IMR-90 (cell line): ENCODE data around the gene ARFGAP3. TPM values are rescaled to one million over a fixed set of nuclear protein-coding genes. Genes with fewer than 3 reads are reported as not detected.

Source experiments
- ATAC-seq: fragments of 200-7000 bp; cut with Tn5 transposase; 2 replicates; pipeline ENCODE4 v1.9.1; 2020; ENCODE audit warnings: low read depth, mild to moderate bottlenecking, moderate library complexity
- BruUV-seq: library from RNA; stranded (reverse); fragments of 400-500 nt; replicated peaks from 2 replicates; lab custom pipeline; 2021; lab: Mats Ljungman, UMichigan
- CTCF ChIA-PET: fragments of 300-600 bp; formaldehyde crosslinking; extraction: SDS; loops from one replicate; lab custom pipeline; 2021; ENCODE audit warnings: antibody characterized with exemption; lab: Yijun Ruan, JAX
- POLR2A ChIA-PET: fragments of 300-600 bp; sonication (Branson Sonifier 250); formaldehyde crosslinking; loops from one replicate; lab custom pipeline; 2022; ENCODE audit warnings: antibody characterized with exemption; ENCODE audit not compliant: unreplicated experiment; lab: Charles Lee
- DNase-seq: peaks from one replicate; pipeline ENCODE4 v3.0.0; 2013
- H2AFZ ChIP-seq: replicated peaks from 2 replicates; pipeline ENCODE3; 2013; ENCODE audit warnings: low read length, mild to moderate bottlenecking; ENCODE audit not compliant: poor library complexity
- H2AK5ac ChIP-seq: 2 replicates; pipeline ENCODE4 v1.6.1; 2013; ENCODE audit warnings: low read depth, low read length, inconsistent platforms
- H2AK9ac ChIP-seq: replicated peaks from 2 replicates; pipeline ENCODE3; 2013; ENCODE audit warnings: mild to moderate bottlenecking, low read depth, low read length, moderate library complexity; ENCODE audit not compliant: poor library complexity
- H2BK120ac ChIP-seq: 2 replicates; pipeline ENCODE4 v1.6.1; 2013; ENCODE audit warnings: low read depth, low read length, inconsistent platforms
- H2BK15ac ChIP-seq: 3 replicates; pipeline ENCODE4 v1.6.1; 2013; ENCODE audit warnings: low read depth, low read length, inconsistent platforms
- H2BK20ac ChIP-seq: 2 replicates; pipeline ENCODE4 v1.6.1; 2013; ENCODE audit warnings: low read depth, mild to moderate bottlenecking, inconsistent platforms, low read length, moderate library complexity
- H2BK5ac ChIP-seq: 2 replicates; pipeline ENCODE4 v1.6.1; 2013; ENCODE audit warnings: mild to moderate bottlenecking, low read depth, low read length, inconsistent platforms; ENCODE audit not compliant: poor library complexity, severe bottlenecking
- H3K14ac ChIP-seq: replicated peaks from 2 replicates; pipeline ENCODE4 v1.6.1; 2013; ENCODE audit warnings: low read depth, low read length, inconsistent platforms
- H3K18ac ChIP-seq: 2 replicates; pipeline ENCODE4 v1.6.1; 2013; ENCODE audit warnings: low read depth, low read length, control low read depth
- H3K23ac ChIP-seq: 2 replicates; pipeline ENCODE4 v1.6.1; 2013; ENCODE audit warnings: low read depth, low read length, inconsistent platforms
- H3K27ac ChIP-seq: 2 replicates; pipeline ENCODE4 v1.5.1; 2013; ENCODE audit warnings: mild to moderate bottlenecking, control low read depth, low read length; ENCODE audit not compliant: insufficient read depth
- H3K27me3 ChIP-seq: 2 replicates; pipeline ENCODE4 v1.6.1; 2013; ENCODE audit warnings: low read length; ENCODE audit not compliant: control insufficient read depth, insufficient read depth
- H3K36me3 ChIP-seq: 2 replicates; pipeline ENCODE4 v1.6.1; 2013; ENCODE audit warnings: low read length, mixed read lengths; ENCODE audit not compliant: control insufficient read depth, insufficient read depth
- H3K4ac ChIP-seq: 2 replicates; pipeline ENCODE4 v1.6.1; 2013; ENCODE audit warnings: low read depth, low read length, inconsistent platforms
- H3K4me1 ChIP-seq: 2 replicates; pipeline ENCODE4 v1.6.1; 2013; ENCODE audit warnings: low read length, mixed read lengths; ENCODE audit not compliant: control insufficient read depth, insufficient read depth
- H3K4me2 ChIP-seq: 2 replicates; pipeline ENCODE4 v1.6.1; 2013; ENCODE audit warnings: low read depth, mild to moderate bottlenecking, control low read depth, low read length, moderate library complexity
- H3K4me3 ChIP-seq: 2 replicates; pipeline ENCODE4 v1.5.1; 2013; ENCODE audit warnings: low read depth, mild to moderate bottlenecking, control low read depth, low read length, moderate library complexity; ENCODE audit not compliant: insufficient read depth
- H3K56ac ChIP-seq: 2 replicates; pipeline ENCODE4 v1.6.1; 2013; ENCODE audit warnings: low read length, inconsistent platforms; ENCODE audit not compliant: insufficient read depth; ENCODE audit errors: extremely low read depth
- H3K79me1 ChIP-seq, 2 experiments: 2 replicates each; pipeline ENCODE4 v1.6.1; 2013; ENCODE audit warnings: low read length in 2 of 2, inconsistent platforms in 1 of 2, low read depth in 1 of 2
- H3K9ac ChIP-seq: 2 replicates; pipeline ENCODE4 v1.6.1; 2013; ENCODE audit warnings: low read depth, low read length, control low read depth
- H3K9me1 ChIP-seq: 2 replicates; pipeline ENCODE4 v1.6.1; 2013; ENCODE audit warnings: low read length, inconsistent platforms; ENCODE audit not compliant: insufficient read depth
- H3K9me3 ChIP-seq: 2 replicates; pipeline ENCODE4 v1.6.1; 2013; ENCODE audit warnings: low read length; ENCODE audit not compliant: control insufficient read depth, insufficient read depth
- H4K20me1 ChIP-seq: 2 replicates; pipeline ENCODE4 v1.6.1; 2013; ENCODE audit warnings: low read length, inconsistent platforms; ENCODE audit not compliant: insufficient read depth
- H4K5ac ChIP-seq: 2 replicates; pipeline ENCODE4 v1.6.1; 2013; ENCODE audit warnings: mild to moderate bottlenecking, low read depth, low read length, control low read depth
- H4K8ac ChIP-seq, 2 experiments: 2 replicates each; pipeline ENCODE4 v1.6.1; 2013; ENCODE audit warnings: low read depth in 2 of 2, low read length in 2 of 2, control low read depth in 1 of 2, inconsistent platforms in 1 of 2
- H4K91ac ChIP-seq: 2 replicates; pipeline ENCODE4 v1.6.1; 2013; ENCODE audit warnings: low read depth, low read length, inconsistent platforms; ENCODE audit not compliant: insufficient read depth
- BHLHE40 ChIP-seq: fragments of 150-350 bp; IDR thresholded peaks from 2 replicates; pipeline ENCODE4 v1.6.1; 2016; ENCODE audit warnings: mild to moderate bottlenecking, low read depth, low read length
- CHD1 ChIP-seq: IDR thresholded peaks from 2 replicates; pipeline ENCODE4 v1.6.1; 2012; ENCODE audit warnings: low read depth, low read length, improper control_type of control experiment
- FOS ChIP-seq: fragments of 150-350 bp; IDR thresholded peaks from 2 replicates; pipeline ENCODE4 v1.6.1; 2016; ENCODE audit warnings: low read depth, low read length
- MAFK ChIP-seq: IDR thresholded peaks from 2 replicates; pipeline ENCODE4 v1.6.1; 2012; ENCODE audit warnings: low read depth, low read length, improper control_type of control experiment
- MXI1 ChIP-seq: IDR thresholded peaks from 2 replicates; pipeline ENCODE4 v1.6.1; 2012; ENCODE audit warnings: low read depth, mild to moderate bottlenecking, low read length, moderate library complexity, borderline replicate concordance
- NFE2L2 ChIP-seq: fragments of 150-350 bp; IDR thresholded peaks from 2 replicates; pipeline ENCODE4 v1.6.1; 2016; ENCODE audit warnings: low read depth, mild to moderate bottlenecking, low read length
- POLR2A ChIP-seq: IDR thresholded peaks from 2 replicates; pipeline ENCODE4 v1.6.1; 2012; ENCODE audit warnings: mild to moderate bottlenecking, low read depth, low read length
- RCOR1 ChIP-seq: IDR thresholded peaks from 2 replicates; pipeline ENCODE4 v1.6.1; 2012; ENCODE audit warnings: mild to moderate bottlenecking, low read length, improper control_type of control experiment; ENCODE audit not compliant: insufficient replicate concordance
- SMC3 ChIP-seq: fragments of 150-350 bp; IDR thresholded peaks from 2 replicates; pipeline ENCODE4 v1.6.1; 2016; ENCODE audit warnings: low read depth, mild to moderate bottlenecking, antibody characterized with exemption, low read length, moderate library complexity
- USF2 ChIP-seq: fragments of 150-350 bp; IDR thresholded peaks from 2 replicates; pipeline ENCODE4 v1.6.1; 2017; ENCODE audit warnings: mild to moderate bottlenecking, antibody characterized with exemption, low read length, low read depth
- WGBS, 2 experiments: methylation state at CpG; one replicate each; pipeline versions ENCODE4 v1.1.5 to v1.1.7; 2013; ENCODE audit warnings: missing lambda C conversion rate in 2 of 2; ENCODE audit not compliant: insufficient read length in 1 of 2; ENCODE audit errors: extremely low coverage in 2 of 2; 5-methylcytosine and 5-hydroxymethylcytosine counted together
- dilution Hi-C: fragments of 300-500 bp; cut with HindIII; formaldehyde crosslinking; loops from one replicate; pipeline ENCODE4 v1.14.3; 2018; ENCODE audit warnings: low sequenced_read_pairs; ENCODE audit not compliant: unreplicated experiment
- in situ Hi-C: fragments of 300-500 bp; cut with MboI; formaldehyde crosslinking; loops from 3 replicates; pipeline ENCODE4 v1.14.3; 2019; ENCODE audit warnings: low sequenced_read_pairs, inconsistent platforms, mixed read lengths
- intact Hi-C: fragments of 100-400 bp; cut with micrococcal nuclease; formaldehyde crosslinking; loops from 2 replicates; pipeline ENCODE4 v1.10.0; 2022
- polyA plus RNA-seq, 3 experiments: library from polyadenylated mRNA; depleted of rRNA; stranded (reverse); fragments of >200 nt; gene quantifications; 2 replicates each; pipeline ENCODE4 v1.2.3, GENCODE V29; 2012; ENCODE audit warnings: low replicate concordance in 1 of 3
- total RNA-seq: library from RNA; depleted of rRNA; stranded (reverse); fragments of >200 nt; gene quantifications from 2 replicates; pipeline ENCODE4 v1.2.3, GENCODE V29; 2012

The ARFGAP3 gene
- total and polyA plus RNA-seq, 2 of the 4 experiments (the other 2 are of a cell fraction), result 50.0 to 70.1 TPM

GRCh38 chr22:42855721-42856120 lies 1.4 kb downstream of the ARFGAP3 start:
- no peak overlapping the region for H2BK20ac ChIP-seq
- H3K56ac ChIP-seq, result peak overlapping the region; percentile 75; the same call in 1 of the 2 replicates
- no peak for TF ChIP-seq MAFK
- TF ChIP-seq USF2, result no peak
- TF ChIP-seq NFE2L2, result no peak
- TF ChIP-seq MXI1, result no peak
- no peak for TF ChIP-seq CHD1
- no peak for TF ChIP-seq RCOR1
- no peak for TF ChIP-seq FOS
- TF ChIP-seq SMC3, result no peak
- no peak for TF ChIP-seq BHLHE40
- no peak for TF ChIP-seq POLR2A
- H2BK5ac ChIP-seq, result peak overlapping the region; percentile 81
- intact Hi-C loops (no loop called here), dilution Hi-C loops (no loop called here), in situ Hi-C loops (no loop called here)
- no peak overlapping the region for H2BK120ac ChIP-seq
- H3K14ac ChIP-seq, result peak overlapping the region; percentile 90
- H4K5ac ChIP-seq, result no peak overlapping the region
- peaks cover 49% of the 10 kb centered on the region for H4K20me1 ChIP-seq
- H2BK15ac ChIP-seq, result no peak overlapping the region
- peaks cover 5 to 59% of the 10 kb centered on the region in 2 experiments; a peak in 3 of 4 replicates for H3K79me1 ChIP-seq
- peak overlapping the region; percentile 14; the same call in 1 of the 2 replicates for H3K27ac ChIP-seq
- peak overlapping the region; percentile 75 to 79; a peak in 2 of 4 replicates for H4K8ac ChIP-seq
- DNase-seq (no peak), ATAC-seq (no peak)
- H3K4ac ChIP-seq, result peak overlapping the region; percentile 82; the same call in 1 of the 2 replicates
- H3K4me2 ChIP-seq, result peak overlapping the region; percentile 96
- ChIA-PET CTCF (interaction anchor here (1.5 kb wide), 1 partner anchor 235 kb away, joined by 4 read pairs; no protein-coding TSS in a partner anchor), POLR2A (interaction anchor here (1.4 kb wide), 1 partner anchor 240 kb away, joined by 3 read pairs; no protein-coding TSS in a partner anchor)
- H4K91ac ChIP-seq, result peak overlapping the region; percentile 78
- H3K36me3 ChIP-seq, result peaks cover 5% of the 10 kb centered on the region
- no TSS peak for BruUV-seq
- peaks cover 2% of the 10 kb centered on the region; the same call in 1 of the 2 replicates for H3K4me1 ChIP-seq
- no CpG with 5 or more reads among the region's 4 CpGs for WGBS, 2 experiments
- H3K18ac ChIP-seq, result no peak overlapping the region; the same call in 1 of the 2 replicates
- H3K9ac ChIP-seq, result peak overlapping the region; percentile 95
- peak overlapping the region; percentile 94 for H3K4me3 ChIP-seq
- peak overlapping the region; percentile 74 for H2AK5ac ChIP-seq
- peak overlapping the region; percentile 99 for H2AK9ac ChIP-seq
- H3K27me3 ChIP-seq, result no peaks in the 10 kb centered on the region
- H2AFZ ChIP-seq, result no peak overlapping the region
- H3K9me3 ChIP-seq, result 0 out of 2 replicates have a peak, but pooled peaks cover 2% of the 10 kb centered on the region
- peaks cover 25% of the 10 kb centered on the region for H3K9me1 ChIP-seq
- peak overlapping the region; percentile 83 for H3K23ac ChIP-seq
